DMS53 treated with DMSO at 0.1 percent for 48 hours (cell line): ENCODE measurements around the gene HSPA12A.
"Not testable (repeated sequence)": the region's sequence is repeated elsewhere in the genome, so short reads cannot be mapped to it uniquely, and the experiment has no call there.

Source experiments
- DNase-seq: peaks from one replicate; lab custom pipeline; 2025; ENCODE audit not compliant: unreplicated experiment; lab: John Stamatoyannopoulos, UW

Gene HSPA12A

DNA sequence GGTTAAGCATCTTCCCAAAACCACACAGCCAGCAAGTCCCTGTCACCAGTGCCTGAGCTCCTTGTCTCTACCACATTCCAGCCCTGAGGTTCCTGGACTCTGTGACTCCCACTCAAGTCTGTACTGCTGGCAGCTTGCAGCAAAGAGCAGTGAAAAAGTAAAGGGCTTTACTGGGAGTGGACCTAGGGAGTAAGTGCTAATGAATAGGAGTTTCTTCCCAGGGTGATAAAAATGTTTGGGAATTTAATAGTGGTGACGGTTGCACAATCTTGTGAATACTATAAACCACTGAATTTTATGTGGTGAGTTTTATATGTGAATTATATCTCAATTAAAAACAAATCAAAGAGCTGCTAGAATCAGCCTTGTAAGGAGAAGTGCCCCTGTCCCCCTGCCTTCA lies 22.6 kb downstream of the HSPA12A start:
- no peak for DNase-seq

- no peak for DNase-seq
Measured at GRCh38 chr10:116718058-116718457, 24.3 kb downstream of the HSPA12A start.

- no peak for DNase-seq
Measured at GRCh38 chr10:116716381-116716780, 26.0 kb downstream of the HSPA12A start.

- no peak for DNase-seq
Measured at GRCh38 chr10:116715839-116716377, 26.5 kb downstream of the HSPA12A start.

GRCh38 chr10:116715341-116715740 lies 27.0 kb downstream of the HSPA12A start:
- no peak for DNase-seq

DNA sequence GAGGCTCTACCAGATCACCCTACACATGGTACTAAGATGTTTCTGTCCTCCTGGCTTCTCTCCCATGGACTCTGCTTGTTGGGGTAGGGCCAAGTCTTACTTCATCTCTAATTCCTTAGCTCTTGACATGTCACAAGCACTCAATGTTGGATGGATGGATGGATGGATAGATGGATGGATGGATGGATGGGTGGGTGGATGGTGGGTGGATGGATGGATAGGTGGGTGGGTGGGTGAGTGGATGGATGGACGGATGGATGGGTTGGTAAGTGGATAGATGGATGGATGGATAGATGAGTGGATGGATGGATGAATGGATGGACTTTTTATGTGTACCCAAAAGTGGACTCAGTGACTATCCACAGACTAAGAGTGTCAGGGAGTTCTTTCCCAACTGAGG lies 28.5 kb downstream of the HSPA12A start:
- DNase-seq, result no peak

DNA sequence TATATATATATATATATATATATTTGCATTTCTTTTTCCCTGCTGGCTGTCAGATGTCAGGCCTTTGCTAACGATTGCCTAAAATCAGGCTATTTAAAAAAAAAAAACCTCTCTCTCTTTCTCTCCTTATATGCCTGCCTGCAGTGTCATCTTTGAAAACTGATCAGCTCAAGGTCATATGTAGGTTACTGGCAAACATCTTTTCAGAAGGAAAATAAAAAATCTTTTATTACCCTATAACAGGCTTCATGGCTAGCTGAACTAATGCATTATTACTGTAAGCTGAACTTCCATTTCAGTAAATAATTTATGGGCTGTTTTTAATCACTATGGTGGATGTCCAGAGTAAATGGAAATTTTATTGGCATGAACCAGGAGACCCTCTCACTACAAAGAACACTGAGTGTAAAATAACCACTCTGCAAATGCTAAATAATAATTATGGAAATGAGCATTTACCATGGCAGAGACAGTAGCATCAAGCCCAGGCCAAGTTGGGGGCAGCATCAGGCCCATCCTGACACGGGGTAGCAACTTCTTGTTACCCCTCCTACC lies 29.3 kb downstream of the HSPA12A start:
- no peak for DNase-seq

GRCh38 chr10:116712519-116712918 lies 29.8 kb downstream of the HSPA12A start:
- no peak for DNase-seq

DNA sequence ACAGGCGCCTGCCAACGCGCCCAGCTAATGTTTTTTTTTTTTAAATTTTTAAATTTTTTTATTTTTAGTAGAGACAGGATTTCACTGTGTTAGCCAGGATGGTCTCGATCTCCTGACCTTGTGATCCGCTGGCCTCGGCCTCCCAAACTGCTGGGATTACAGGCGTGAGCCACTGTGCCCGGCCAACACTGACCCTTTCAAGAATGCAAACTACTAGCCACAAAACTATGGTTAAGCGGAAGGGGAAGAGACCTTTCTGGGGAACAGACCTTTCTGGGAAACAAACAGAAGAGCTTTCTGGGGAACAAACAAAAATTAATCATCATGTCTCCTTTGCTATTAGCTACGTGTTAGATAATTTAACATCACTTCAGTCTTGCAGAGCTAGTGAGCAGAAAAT lies 30.6 kb downstream of the HSPA12A start:
- DNase-seq, result not testable (repeated sequence)

DNA sequence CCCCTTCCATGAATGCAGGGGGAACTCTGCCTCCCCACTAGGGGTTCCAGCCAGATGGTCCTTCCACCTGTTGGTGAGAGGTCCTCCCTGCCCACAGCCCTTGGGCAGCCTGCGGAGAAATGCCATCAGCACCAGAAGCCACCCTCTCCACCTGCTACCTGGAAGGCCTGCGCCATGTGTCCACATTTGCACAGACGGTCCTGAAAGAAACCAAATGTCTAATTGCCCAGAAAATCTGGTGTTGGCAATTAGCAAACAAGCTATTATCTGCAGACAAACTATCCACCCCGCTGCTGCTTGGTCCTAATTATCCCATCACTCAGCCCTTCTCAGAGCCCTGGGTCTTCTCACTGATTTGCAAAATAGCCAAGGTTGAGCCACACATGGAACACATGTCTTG lies 32.3 kb downstream of the HSPA12A start:
- DNase-seq, result no peak

GRCh38 chr10:116708877-116709276 lies 33.5 kb downstream of the HSPA12A start:
- DNase-seq, result no peak

DNA sequence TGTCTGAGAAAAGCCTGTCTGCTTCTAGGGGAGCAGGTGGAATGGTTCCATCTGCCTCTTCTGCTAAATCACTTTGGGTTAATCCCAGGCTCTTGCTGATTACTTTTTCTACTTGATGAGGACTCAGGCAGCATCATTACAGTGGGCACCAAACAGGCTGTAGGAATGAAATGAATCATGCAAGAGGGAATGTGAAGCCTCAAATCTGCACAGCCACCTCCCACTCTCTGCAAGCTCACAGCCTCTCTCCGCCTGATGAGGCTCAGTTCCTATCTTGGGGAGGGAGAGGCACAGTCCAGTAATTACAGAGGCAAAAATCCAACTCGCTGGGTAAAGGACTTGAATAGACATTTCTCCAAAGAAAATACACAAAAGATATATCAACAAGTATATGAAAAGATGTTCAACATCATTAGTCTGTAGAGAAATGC lies 34.0 kb downstream of the HSPA12A start:
- DNase-seq, result no peak

DNA sequence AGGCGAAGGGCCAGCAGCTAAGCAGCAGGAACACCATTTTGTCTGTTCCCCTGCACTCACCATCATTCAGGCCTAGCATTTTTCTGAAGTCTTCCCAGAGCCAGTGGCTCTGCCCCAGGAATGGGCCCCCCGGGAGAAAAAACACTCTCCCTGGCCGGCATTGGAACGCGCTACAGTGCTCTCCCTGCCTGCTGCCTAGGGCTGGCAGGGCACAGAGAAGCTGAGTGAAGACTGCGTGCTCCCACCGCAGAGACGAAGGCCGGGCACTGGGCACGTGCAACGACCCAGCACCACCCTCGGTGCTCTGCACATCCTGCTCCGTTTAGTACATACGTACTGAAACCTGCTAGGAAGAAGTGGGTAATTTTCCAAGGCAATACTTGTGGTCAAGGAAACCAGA lies 34.4 kb downstream of the HSPA12A start:
- no peak for DNase-seq

GRCh38 chr10:116706281-116706680 lies 36.1 kb downstream of the HSPA12A start:
- DNase-seq, result no peak

DNA sequence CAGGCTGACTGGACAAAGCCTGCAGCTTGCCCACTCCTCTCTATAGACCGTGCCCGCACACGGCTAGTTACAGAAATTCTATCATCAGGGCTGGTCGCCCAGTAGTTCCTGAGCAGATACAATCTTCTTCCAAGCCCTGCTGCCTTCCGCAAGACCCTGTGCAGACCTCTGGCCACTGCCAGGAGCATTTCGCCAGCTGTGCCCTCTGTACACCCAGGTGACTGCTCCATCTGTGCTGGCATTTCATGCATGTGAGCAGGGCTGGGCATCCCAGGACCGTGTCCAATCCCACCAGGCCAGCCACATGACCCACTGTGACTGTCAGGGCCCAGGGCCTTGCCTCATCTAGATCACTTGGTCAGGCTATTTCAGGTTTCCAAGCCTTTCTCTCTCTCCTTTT lies 36.9 kb downstream of the HSPA12A start:
- no peak for DNase-seq

GRCh38 chr10:116704926-116705325 lies 37.4 kb downstream of the HSPA12A start:
- no peak for DNase-seq

DNA sequence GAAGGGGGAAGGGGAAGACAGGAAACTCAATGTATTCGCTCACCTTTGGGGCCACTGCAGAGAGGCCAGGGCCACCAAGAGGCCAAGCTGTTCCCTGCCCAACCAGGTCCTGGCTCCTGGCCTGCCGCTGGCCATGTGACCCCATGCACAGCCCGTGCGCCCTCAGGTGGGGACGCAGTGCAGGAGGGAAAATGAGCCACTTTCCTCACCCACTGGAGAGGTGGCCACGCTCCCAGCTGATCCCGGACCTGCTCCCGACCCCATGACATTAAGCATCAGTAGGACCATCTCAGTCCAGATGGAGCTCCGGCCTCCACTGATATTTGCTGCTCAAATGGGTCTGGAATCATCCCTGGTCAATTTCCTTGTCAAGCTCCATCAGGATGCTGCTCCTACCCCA lies 40.2 kb downstream of the HSPA12A start:
- DNase-seq, result no peak

- no peak for DNase-seq
Measured at GRCh38 chr10:116699471-116700150, 42.8 kb downstream of the HSPA12A start.

- no peak for DNase-seq
Measured at GRCh38 chr10:116699049-116699448, 43.3 kb downstream of the HSPA12A start.

DNA sequence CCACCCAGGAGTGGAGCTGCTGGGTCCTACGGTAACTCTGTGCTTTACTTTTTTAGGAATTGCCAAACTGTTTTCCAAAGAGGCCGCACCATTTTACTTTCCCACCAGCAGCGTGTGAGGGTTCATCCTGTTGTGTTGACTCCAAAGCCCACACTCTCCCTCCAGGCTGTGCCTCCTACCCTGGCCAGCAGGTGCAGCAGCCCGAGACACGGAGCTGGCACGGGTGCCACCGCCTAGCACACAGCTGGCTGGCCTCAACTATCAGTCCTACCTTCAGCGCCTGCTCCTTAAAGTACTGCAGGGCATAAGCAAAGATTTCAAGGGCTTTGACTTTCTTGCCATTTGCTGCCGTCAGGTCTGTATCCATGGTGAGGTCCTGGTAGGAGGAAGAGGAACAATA lies 44.0 kb downstream of the HSPA12A start:
- DNase-seq, result no peak

DNA sequence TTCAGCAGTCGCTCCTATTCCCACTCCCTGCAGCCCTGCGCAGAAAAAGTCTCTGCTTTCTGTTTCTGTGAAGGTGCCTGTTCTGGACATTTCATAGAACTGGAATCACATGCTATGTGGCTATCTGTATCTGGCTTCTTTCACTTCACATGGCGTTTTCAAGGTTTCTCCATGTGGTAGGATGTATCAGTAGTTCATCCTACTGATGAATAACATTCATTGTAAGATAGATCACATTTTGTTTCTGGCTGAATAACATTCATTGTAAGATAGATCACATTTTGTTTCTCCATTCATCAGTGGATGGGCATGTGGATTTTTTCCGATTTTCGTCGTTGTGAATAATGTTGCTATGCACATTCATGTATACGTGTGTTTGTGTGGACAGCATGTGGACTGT lies 44.5 kb downstream of the HSPA12A start:
- no peak for DNase-seq

GRCh38 chr10:116696919-116697318 lies 45.4 kb downstream of the HSPA12A start:
- no peak for DNase-seq

DNA sequence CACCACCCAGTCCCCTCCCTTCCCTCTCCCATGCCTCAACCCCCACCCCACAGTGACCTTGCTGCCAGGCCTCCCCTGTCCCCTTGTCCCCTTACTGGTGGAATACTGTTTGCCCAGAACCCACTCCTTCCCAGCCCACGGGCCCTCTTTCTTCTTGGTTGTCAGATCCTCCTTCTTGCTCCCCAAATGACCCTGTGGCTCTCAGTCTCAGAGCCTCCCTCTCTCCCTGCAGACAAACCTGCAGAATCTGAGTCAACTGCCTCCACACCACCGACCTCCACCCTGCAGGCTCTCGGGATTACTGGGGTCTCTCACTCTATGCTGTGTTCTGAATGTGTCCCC lies 47.5 kb downstream of the HSPA12A start:
- no peak for DNase-seq
